Activated CD8-positive, alpha-beta memory T cell treated with anti-CD3 and anti-CD28 coated beads, Interleukin-2, amount 10 ng/mL, durations not matched to agents 7 days and 5 days (primary cell): Measurements from ENCODE around the gene PLAC8. TPM values are rescaled to one million over a fixed set of nuclear protein-coding genes. Genes with fewer than 3 reads are reported as not detected.
"Not testable (repeated sequence)": the region's sequence is repeated elsewhere in the genome, so short reads cannot be mapped to it uniquely, and the experiment has no call there.

ENCODE experiments used
- ATAC-seq: fragments of 150-1000 bp; cut with Tn5 transposase; one replicate; pipeline ENCODE4 v1.10.0; 2021; ENCODE audit warnings: moderate library complexity
- CTCF ChIA-PET: fragments of 350-600 bp; sonication (Branson Sonifier 250); formaldehyde crosslinking; loops from one replicate; lab custom pipeline; 2021; ENCODE audit warnings: antibody characterized with exemption; lab: Charles Lee
- DNase-seq: peaks from one replicate; pipeline ENCODE4 v3.0.0-alpha.2; 2020
- H3K27ac Mint-ChIP-seq: one replicate; pipeline ENCODE4 v1.8.0; 2021; ENCODE audit warnings: mild to moderate bottlenecking, mixed read lengths
- H3K27me3 Mint-ChIP-seq: one replicate; pipeline ENCODE4 v1.8.0; 2021; ENCODE audit warnings: mixed read lengths
- H3K36me3 Mint-ChIP-seq: one replicate; pipeline ENCODE4 v1.8.0; 2021; ENCODE audit warnings: mild to moderate bottlenecking, mixed read lengths
- H3K4me1 Mint-ChIP-seq: one replicate; pipeline ENCODE4 v1.8.0; 2021; ENCODE audit warnings: mixed read lengths
- H3K4me3 Mint-ChIP-seq: one replicate; pipeline ENCODE4 v1.8.0; 2021; ENCODE audit warnings: mild to moderate bottlenecking, moderate library complexity, mixed read lengths
- H3K9me3 Mint-ChIP-seq: one replicate; pipeline ENCODE4 v1.8.0; 2022; ENCODE audit warnings: low read depth, mixed read lengths
- total RNA-seq, 2 experiments: library from RNA; stranded (reverse); gene quantifications; one replicate each; pipeline ENCODE4 v1.2.3, GENCODE V29; 2021

Gene PLAC8, protein sequence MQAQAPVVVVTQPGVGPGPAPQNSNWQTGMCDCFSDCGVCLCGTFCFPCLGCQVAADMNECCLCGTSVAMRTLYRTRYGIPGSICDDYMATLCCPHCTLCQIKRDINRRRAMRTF
- 10 to 100 TPM; 23.3 to 44.2 TPM for total RNA-seq

DNA sequence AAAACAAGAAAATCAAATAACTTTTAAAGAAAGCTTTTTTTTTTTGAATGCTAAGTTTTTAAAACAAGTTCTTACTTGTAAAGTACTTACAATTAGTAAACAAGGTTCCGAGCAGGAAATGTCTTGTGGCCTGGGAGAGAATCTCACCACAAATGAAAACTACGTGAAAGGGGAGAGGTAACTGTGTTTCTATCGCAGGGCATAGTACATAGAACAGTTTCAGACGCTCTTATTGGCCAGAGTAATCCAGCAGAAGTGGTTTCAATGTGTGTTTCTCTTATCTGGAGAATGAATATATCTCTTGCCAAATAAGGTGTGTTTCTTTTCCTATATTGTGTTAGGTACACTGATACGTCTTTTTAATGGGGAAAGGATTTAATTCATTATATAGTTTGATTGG is at the start of gene PLAC8:
TSS of gene PLAC8 (minus strand) at position 154 of the 400 bp plus-strand sequence. CDS start 6,808 bp downstream, outside the sequence.
- DNase-seq (peak; percentile 80), ATAC-seq (peak; percentile 45)
- Mint-ChIP-seq H3K27me3 (peaks cover 5% of the 10 kb centered on the region), H3K36me3 (peaks cover 11% of the 10 kb centered on the region), H3K9me3 (no peaks in the 10 kb centered on the region), H3K4me3 (peak within 1 kb of the TSS; percentile 81), H3K27ac (peak within 1 kb of the TSS; percentile 92), H3K4me1 (peaks cover 51% of the 10 kb centered on the region)
- CTCF ChIA-PET: interaction anchor here (0.6 to 3.1 kb wide), 12 partner anchors 11 to 168 kb away, joined by 3 to 20 read pairs (median 3); no protein-coding TSS in a partner anchor

DNA sequence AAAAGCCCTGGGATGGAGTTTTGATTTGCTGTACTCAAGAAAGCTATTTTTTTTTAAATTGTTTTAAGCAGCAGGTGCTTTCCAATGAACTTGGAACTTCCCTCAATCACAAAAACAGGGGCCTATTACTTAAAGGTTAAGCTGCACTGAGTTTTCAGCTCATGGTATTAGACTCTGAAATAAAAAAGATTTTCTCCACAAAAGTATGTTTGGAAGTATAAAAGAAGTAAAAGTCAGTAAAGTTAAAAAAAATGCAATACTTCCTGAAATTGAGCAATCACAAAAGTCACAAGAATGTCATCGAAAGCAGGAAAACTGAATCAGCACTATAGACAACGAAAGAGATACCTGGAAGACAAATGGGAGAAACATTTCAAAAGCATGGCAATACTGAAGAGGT is 38.9 kb upstream of the PLAC8 start:
- Mint-ChIP-seq H3K27me3 (peaks cover 14% of the 10 kb centered on the region), H3K36me3 (peaks cover 8% of the 10 kb centered on the region), H3K9me3 (peaks cover 8% of the 10 kb centered on the region), H3K4me1 (peaks cover 15% of the 10 kb centered on the region), H3K4me3 (no peak overlapping the region), H3K27ac (no peak overlapping the region)
- DNase-seq: no peak
- CTCF ChIA-PET: interaction anchor here (0.8 to 1.3 kb wide), 2 partner anchors 15 to 42 kb away, joined by 3 read pairs; no protein-coding TSS in a partner anchor
- no peak for ATAC-seq

DNA sequence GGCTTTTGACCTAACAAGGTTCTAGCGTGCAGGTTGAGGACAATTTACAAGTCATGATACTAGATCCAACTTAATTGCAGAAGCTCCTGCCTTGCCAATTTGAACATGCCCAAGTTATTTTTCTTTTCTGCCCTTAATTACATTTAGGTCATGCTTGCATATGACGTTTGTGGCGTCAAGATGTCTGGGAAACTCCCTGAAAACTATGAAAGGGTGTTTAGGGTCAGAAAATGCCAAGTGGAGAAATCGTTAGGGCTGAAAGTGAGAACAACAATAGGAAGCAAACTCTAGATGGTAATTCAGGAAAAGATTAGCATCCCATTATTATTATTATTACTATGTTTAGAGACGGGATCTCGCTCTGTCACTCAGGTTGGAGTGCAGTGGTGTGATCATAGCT is 38.2 kb upstream of the PLAC8 start:
- DNase-seq (no peak), ATAC-seq (no peak)
- Mint-ChIP-seq H3K4me3 (no peak overlapping the region), H3K9me3 (peaks cover 8% of the 10 kb centered on the region), H3K36me3 (peaks cover 8% of the 10 kb centered on the region), H3K27ac (no peak overlapping the region), H3K4me1 (peaks cover 15% of the 10 kb centered on the region), H3K27me3 (peaks cover 11% of the 10 kb centered on the region)
- CTCF ChIA-PET: interaction anchor here (0.8 to 1.3 kb wide), 2 partner anchors 14 to 41 kb away, joined by 3 read pairs; no protein-coding TSS in a partner anchor

DNA sequence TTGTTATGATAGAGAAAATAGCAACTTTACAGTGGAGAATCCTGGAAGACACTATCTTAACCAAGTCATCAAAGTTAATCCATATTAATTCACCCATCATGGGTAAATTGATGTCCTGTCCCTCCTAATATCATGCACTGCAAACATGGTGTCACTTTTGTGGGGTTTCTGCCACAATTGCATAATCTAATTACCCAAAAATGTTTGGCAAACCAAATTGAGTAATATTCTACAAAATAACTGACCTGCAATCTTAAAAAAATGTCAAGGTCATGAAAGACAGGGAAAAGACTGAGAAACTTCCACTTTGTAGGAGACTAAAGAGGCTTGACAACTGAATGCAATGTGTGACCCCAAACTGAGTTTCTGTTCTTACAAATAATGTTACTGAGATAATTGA is 37.1 kb upstream of the PLAC8 start:
- H3K9me3 Mint-ChIP-seq: peaks cover 6% of the 10 kb centered on the region
- CTCF ChIA-PET: no interaction called here
- peaks cover 6% of the 10 kb centered on the region for H3K27me3 Mint-ChIP-seq
- ATAC-seq (no peak), DNase-seq (no peak)
- peaks cover 15% of the 10 kb centered on the region for H3K4me1 Mint-ChIP-seq
- H3K27ac Mint-ChIP-seq: no peak overlapping the region
- H3K36me3 Mint-ChIP-seq: peaks cover 7% of the 10 kb centered on the region
- H3K4me3 Mint-ChIP-seq: no peak overlapping the region

DNA sequence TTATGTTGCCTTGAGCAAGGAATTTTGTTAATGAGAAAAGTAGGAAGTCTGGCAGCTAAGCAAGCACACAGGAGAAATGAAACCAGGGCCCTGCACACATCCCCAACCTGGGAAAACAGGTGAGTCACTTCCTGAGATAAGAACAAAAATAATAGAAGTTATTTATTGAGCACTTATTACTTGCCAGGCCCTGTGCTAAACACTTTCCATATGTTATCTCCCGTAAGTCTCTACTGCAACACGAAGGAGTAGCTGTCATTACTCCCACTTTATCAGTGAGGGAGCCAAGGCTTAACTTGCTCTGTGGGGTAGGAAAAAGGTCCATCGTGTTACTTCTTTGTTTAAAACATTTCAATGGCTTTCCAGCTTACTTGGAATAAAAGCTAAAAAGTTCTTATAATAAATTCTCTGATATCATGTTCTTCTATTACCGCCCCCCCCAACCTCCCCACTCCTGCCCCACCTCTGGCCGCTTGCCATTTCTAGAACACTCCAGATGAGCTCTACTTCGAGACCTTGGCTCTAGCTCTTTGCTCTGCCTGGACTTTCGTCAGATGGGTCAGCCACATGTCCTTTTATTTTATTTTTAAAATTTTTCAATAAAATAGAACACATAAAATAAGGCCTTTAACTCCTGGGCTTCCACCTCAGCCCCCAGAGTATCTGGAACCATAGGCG is 36.3 kb upstream of the PLAC8 start:
- peaks cover 5% of the 10 kb centered on the region for H3K27me3 Mint-ChIP-seq
- CTCF ChIA-PET: no interaction called here
- ATAC-seq: no peak

DNA sequence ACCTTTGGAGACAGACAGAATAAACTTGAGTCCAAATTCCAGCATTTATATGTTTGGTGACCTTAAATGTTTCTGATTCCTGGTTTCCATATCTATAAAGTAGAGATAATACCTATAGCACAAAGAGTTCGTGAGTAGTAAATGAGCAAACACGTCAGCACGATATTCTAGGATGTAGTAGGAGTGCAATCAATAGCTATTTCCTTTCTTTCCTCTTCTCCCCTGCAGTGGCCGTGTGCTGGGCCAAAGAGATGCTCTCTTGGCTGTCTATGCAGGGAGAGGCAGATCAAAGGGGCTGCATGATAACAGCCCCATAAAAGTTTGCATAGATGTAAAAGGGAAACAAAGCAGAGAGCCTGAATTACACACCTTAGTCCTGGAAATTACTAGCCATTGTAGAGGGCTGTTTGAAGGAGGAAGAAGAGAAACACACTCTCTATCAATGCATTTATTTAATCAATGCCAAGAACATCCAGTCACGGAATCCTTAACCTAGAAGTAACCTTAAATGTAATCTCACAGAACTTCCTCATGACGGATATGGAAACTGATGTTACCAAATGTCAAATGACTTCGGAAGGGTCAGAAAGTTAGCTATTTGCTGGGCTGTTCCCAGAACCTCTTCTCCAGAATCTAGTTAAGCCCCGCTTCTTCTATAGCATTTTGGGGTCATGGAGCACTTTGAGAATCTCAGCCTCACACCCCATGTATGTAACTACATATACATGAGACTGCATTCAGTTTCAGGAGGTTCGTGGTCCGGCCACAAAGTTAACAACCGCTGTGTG is 35.5 kb upstream of the PLAC8 start:
- CTCF ChIA-PET: no interaction called here
- peaks cover 10% of the 10 kb centered on the region for H3K4me1 Mint-ChIP-seq
- peaks cover 5% of the 10 kb centered on the region for H3K27me3 Mint-ChIP-seq
- H3K9me3 Mint-ChIP-seq: no peaks in the 10 kb centered on the region
- H3K27ac Mint-ChIP-seq: no peak overlapping the region
- H3K36me3 Mint-ChIP-seq: no peaks in the 10 kb centered on the region
- H3K4me3 Mint-ChIP-seq: no peak overlapping the region
- DNase-seq: no peak
- no peak for ATAC-seq

More for the DNA sequence above, 36.3 kb upstream of the PLAC8 start:
- no peak for DNase-seq
- Mint-ChIP-seq H3K4me1 (peaks cover 15% of the 10 kb centered on the region), H3K27ac (no peak overlapping the region), H3K4me3 (no peak overlapping the region), H3K9me3 (no peaks in the 10 kb centered on the region), H3K36me3 (peaks cover 2% of the 10 kb centered on the region)

DNA sequence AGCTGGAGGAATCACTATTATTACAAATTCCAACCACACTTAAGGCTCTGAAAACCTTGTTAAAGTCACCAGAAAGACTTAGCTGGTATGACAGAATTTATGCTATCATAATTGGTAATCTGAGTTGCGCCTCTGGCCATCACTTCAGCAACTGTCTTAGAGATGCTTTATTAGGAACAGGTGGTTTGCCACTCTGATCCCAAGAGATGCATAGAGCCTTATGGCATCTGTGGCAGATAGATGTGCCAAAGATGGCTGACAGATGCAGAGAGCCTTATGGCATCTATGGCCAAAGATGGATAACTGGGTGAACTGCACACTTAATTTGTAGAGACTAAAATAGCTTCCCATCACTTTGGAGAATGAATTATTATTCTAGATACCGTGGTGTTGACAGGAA is 32.3 kb upstream of the PLAC8 start:
- no peak overlapping the region for H3K4me3 Mint-ChIP-seq
- DNase-seq: no peak
- H3K9me3 Mint-ChIP-seq: no peaks in the 10 kb centered on the region
- H3K27me3 Mint-ChIP-seq: peaks cover 5% of the 10 kb centered on the region
- H3K36me3 Mint-ChIP-seq: no peaks in the 10 kb centered on the region
- H3K4me1 Mint-ChIP-seq: peaks cover 6% of the 10 kb centered on the region
- H3K27ac Mint-ChIP-seq: no peak overlapping the region
- CTCF ChIA-PET: interaction anchor here (0.9 kb wide), 1 partner anchor 91 kb away, joined by 4 read pairs; no protein-coding TSS in a partner anchor
- ATAC-seq: no peak

DNA sequence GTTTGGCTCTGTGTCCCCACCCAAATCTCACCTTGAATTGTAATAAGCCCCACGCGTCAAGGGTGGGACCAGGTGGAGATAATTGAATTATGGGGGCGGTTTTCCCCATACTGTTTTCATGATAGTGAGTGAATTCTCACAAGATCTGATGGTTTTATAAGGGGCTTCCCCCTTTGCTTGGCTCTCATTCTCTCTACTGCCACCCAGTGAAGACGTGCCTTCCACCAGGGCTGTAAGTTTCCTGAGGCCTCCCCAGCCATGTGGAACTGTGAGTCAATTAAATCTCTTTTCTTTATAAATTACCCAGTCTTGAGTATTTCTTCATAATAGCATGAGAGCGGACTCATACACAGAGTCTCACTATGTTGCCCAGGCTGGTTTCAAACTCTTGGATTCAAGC is 31.2 kb upstream of the PLAC8 start:
- not testable (repeated sequence) for DNase-seq, ATAC-seq, H3K36me3 Mint-ChIP-seq, H3K4me1 Mint-ChIP-seq, H3K9me3 Mint-ChIP-seq, H3K27ac Mint-ChIP-seq, H3K4me3 Mint-ChIP-seq, H3K27me3 Mint-ChIP-seq
- CTCF ChIA-PET: interaction anchor here (1.8 kb wide), 1 partner anchor 9 kb away, joined by 5 read pairs; no protein-coding TSS in a partner anchor

DNA sequence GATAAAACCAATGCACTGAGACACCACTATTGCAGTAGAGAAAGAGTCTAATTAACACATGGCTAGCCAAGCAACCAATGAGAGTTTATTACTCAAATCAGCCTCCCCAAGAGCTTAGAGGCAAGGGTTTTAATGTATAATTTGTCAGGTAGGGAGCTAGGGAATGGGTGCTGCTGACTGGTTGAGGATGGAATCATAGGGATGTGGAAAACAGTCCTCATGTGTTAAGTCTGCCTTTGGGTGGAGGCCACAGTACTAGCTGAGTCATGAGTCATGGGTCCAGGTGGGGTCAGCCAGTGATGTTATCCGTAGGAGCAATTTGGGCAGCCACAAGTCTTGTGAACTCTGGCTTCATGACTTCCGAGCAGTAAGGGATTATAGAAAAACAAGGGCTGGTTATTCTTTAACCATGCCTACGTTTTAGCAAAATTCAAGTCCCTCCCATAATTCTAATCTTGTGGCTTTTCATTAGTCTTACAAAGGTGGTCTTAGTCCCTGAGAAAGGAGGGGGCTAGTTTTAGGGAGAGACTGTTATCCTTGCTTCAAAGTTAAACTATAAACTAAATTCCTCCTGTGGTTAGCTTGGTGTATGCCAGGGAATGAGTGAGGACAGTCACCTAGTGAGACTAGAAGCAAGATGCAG is 25.1 kb upstream of the PLAC8 start:
- CTCF ChIA-PET: interaction anchor here (0.6 to 2.3 kb wide), 5 partner anchors 10 to 121 kb away, joined by 3 to 10 read pairs (median 5); no protein-coding TSS in a partner anchor
- ATAC-seq (peak; percentile 25), DNase-seq (no peak)
- H3K9me3 Mint-ChIP-seq: peaks cover 9% of the 10 kb centered on the region
- peaks cover 29% of the 10 kb centered on the region for H3K36me3 Mint-ChIP-seq
- peak overlapping the region; percentile 84 for H3K27ac Mint-ChIP-seq
- no peak overlapping the region for H3K4me3 Mint-ChIP-seq
- H3K27me3 Mint-ChIP-seq: no peaks in the 10 kb centered on the region
- H3K4me1 Mint-ChIP-seq: peaks cover 26% of the 10 kb centered on the region

DNA sequence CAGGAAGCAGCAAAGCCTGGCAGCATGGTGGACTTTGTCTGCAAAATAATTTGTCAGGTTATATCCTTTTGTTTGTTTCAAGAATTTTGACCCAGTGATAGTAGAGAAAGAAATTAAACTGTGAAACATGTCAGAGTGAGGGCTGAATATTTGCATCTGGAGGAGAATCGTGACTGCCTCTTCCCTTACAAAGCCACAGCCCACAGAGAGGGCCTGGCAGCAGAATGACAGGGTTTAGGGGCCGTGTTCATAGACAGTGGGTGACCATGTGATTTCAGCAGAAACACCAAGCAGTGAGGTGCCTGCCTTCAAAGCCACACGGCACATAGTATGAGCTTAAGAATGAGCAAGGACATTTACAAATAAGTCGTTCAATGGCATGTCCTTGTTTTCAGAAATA is 24.4 kb upstream of the PLAC8 start:
- Mint-ChIP-seq H3K4me1 (peaks cover 26% of the 10 kb centered on the region), H3K9me3 (peaks cover 14% of the 10 kb centered on the region), H3K4me3 (no peak overlapping the region), H3K27me3 (no peaks in the 10 kb centered on the region), H3K36me3 (peaks cover 36% of the 10 kb centered on the region), H3K27ac (peak overlapping the region; percentile 84)
- peak; percentile 99 for ATAC-seq
- peak; percentile 86 for DNase-seq
- CTCF ChIA-PET: interaction anchor here (0.9 to 2.3 kb wide), 5 partner anchors 9 to 79 kb away, joined by 3 to 10 read pairs (median 5); no protein-coding TSS in a partner anchor

DNA sequence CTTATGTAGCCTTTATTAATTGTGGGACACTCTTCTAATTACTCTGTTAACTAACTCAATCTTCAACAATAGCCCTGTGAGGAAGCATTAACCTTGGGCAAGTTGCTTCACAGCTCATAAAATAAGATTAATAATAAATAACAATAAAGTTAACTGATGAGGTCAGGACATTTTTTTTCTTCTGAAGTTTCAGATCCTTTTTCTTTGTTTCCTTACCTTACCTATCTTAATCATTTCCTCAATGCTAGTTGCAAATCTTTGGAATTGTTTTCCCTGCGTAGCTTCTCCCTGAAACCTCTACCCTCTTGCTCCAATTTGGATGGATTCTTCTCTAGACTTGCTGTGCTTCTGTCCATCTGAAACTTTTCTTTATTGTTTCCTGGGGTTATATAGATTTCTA is 17.5 kb upstream of the PLAC8 start:
- H3K4me3 Mint-ChIP-seq: no peak overlapping the region
- CTCF ChIA-PET: interaction anchor here (0.9 to 1.6 kb wide), 2 partner anchors 22 to 86 kb away, joined by 3 to 5 read pairs; no protein-coding TSS in a partner anchor
- peaks cover 2% of the 10 kb centered on the region for H3K4me1 Mint-ChIP-seq
- no peak for DNase-seq
- H3K9me3 Mint-ChIP-seq: peaks cover 16% of the 10 kb centered on the region
- no peak overlapping the region for H3K27ac Mint-ChIP-seq
- no peak for ATAC-seq
- H3K27me3 Mint-ChIP-seq: peaks cover 2% of the 10 kb centered on the region
- H3K36me3 Mint-ChIP-seq: peaks cover 28% of the 10 kb centered on the region

DNA sequence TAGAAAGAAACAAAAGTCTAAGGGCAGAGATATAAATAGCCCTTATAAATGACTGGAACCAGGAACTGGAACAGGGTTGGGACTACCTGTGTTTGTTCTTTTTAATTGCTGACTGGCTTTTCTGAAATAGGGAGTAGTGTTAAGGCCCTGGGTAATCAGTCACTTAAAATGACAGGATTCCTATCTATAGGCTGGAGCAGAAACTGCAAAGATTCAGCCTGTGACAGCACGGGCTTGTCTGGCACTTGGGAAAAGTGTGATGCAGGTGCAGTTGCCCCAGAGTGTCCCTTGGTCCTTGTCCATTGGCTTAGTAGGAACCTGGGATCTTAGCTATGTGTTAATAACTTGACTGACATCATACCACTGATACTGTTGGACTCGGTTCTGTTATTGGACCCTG is 14.7 kb upstream of the PLAC8 start:
- DNase-seq (no peak), ATAC-seq (no peak)
- Mint-ChIP-seq H3K9me3 (peaks cover 5% of the 10 kb centered on the region), H3K4me1 (peaks cover 11% of the 10 kb centered on the region), H3K27ac (no peak overlapping the region), H3K36me3 (peaks cover 9% of the 10 kb centered on the region), H3K4me3 (no peak overlapping the region), H3K27me3 (peaks cover 2% of the 10 kb centered on the region)
- CTCF ChIA-PET: interaction anchor here (1.6 to 1.8 kb wide), 2 partner anchors 10 kb away, joined by 3 to 5 read pairs; no protein-coding TSS in a partner anchor
